Smooth muscle cell (in vitro differentiated cells): ENCODE results near the gene PHAF1. TPM values are rescaled to one million over a fixed set of nuclear protein-coding genes. Genes with fewer than 3 reads are reported as not detected.
A peak's percentile ranks its signal among the peaks of the same experiment; 100 is the strongest.

Experiments
- DNase-seq: peaks from one replicate; lab custom pipeline; 2025; ENCODE audit not compliant: unreplicated experiment; lab: John Stamatoyannopoulos, UW
- H2AFZ ChIP-seq: fragments of 200-600 bp; sonication (generic); 2 replicates; pipeline ENCODE4 v1.6.0; 2016; ENCODE audit warnings: antibody characterized with exemption, low read depth, mild to moderate bottlenecking
- H3F3A ChIP-seq: fragments of 200-600 bp; sonication (generic); 2 replicates; pipeline ENCODE4 v1.6.0; 2017; ENCODE audit warnings: antibody characterized with exemption, low read depth
- H3K27ac ChIP-seq: fragments of 200-600 bp; sonication (generic); 2 replicates; pipeline ENCODE4 v1.5.1; 2016; ENCODE audit warnings: low read depth, mild to moderate bottlenecking
- H3K27me3 ChIP-seq: fragments of 200-600 bp; sonication (generic); 2 replicates; pipeline ENCODE4 v1.6.1; 2016; ENCODE audit warnings: low read depth, mild to moderate bottlenecking
- H3K36me3 ChIP-seq: fragments of 200-600 bp; sonication (generic); 2 replicates; pipeline ENCODE4 v1.5.1; 2016; ENCODE audit warnings: low read depth
- H3K4me1 ChIP-seq: fragments of 200-600 bp; sonication (generic); 2 replicates; pipeline ENCODE4 v1.5.1; 2016; ENCODE audit warnings: low read depth
- H3K4me2 ChIP-seq: fragments of 200-600 bp; sonication (generic); 2 replicates; pipeline ENCODE4 v1.6.0; 2016; ENCODE audit warnings: mild to moderate bottlenecking
- H3K4me3 ChIP-seq: fragments of 200-600 bp; sonication (generic); 2 replicates; pipeline ENCODE4 v1.5.1; 2016; ENCODE audit warnings: mild to moderate bottlenecking
- H3K79me2 ChIP-seq: fragments of 200-600 bp; sonication (generic); 2 replicates; pipeline ENCODE4 v1.6.0; 2016; ENCODE audit warnings: low read depth, mild to moderate bottlenecking
- H3K9ac ChIP-seq: fragments of 200-600 bp; sonication (generic); 2 replicates; pipeline ENCODE4 v1.6.0; 2016; ENCODE audit warnings: low read depth
- H3K9me3 ChIP-seq: fragments of 200-600 bp; sonication (generic); replicated peaks from 2 replicates; pipeline ENCODE4 v1.5.1; 2016; ENCODE audit warnings: low read depth
- H4K20me1 ChIP-seq: fragments of 200-600 bp; sonication (generic); 2 replicates; pipeline ENCODE4 v1.6.0; 2016; ENCODE audit warnings: low read depth
- WGBS: methylation state at CpG from one replicate; pipeline ENCODE4 v1.1.7; 2016; ENCODE audit warnings: low lambda C conversion rate; 5-methylcytosine and 5-hydroxymethylcytosine counted together
- polyA plus RNA-seq: library from polyadenylated mRNA; unstranded; fragments of >200 nt; fragmentation: Nextera tagmentation; extraction: Ambion mirVana; gene quantifications from 2 replicates; pipeline ENCODE4 v1.2.1, GENCODE V29; 2016
- total RNA-seq: library from RNA; depleted of rRNA; stranded (reverse); fragments of >200 nt; gene quantifications from 2 replicates; pipeline ENCODE4 v1.2.3, GENCODE V29; 2014
- TF ChIP-seq, protein P1 (sequence below): fragments of 200-600 bp; sonication (generic); IDR thresholded peaks from 2 replicates; pipeline ENCODE4 v1.5.1; 2017; ENCODE audit warnings: borderline replicate concordance, mild to moderate bottlenecking, antibody characterized with exemption; ENCODE audit not compliant: insufficient read depth, poor library complexity, severe bottlenecking

Gene PHAF1
- 15.5 and 30.2 TPM in 2 replicates for total RNA-seq
- 15.5 and 24.5 TPM in 2 replicates for polyA plus RNA-seq

DNA sequence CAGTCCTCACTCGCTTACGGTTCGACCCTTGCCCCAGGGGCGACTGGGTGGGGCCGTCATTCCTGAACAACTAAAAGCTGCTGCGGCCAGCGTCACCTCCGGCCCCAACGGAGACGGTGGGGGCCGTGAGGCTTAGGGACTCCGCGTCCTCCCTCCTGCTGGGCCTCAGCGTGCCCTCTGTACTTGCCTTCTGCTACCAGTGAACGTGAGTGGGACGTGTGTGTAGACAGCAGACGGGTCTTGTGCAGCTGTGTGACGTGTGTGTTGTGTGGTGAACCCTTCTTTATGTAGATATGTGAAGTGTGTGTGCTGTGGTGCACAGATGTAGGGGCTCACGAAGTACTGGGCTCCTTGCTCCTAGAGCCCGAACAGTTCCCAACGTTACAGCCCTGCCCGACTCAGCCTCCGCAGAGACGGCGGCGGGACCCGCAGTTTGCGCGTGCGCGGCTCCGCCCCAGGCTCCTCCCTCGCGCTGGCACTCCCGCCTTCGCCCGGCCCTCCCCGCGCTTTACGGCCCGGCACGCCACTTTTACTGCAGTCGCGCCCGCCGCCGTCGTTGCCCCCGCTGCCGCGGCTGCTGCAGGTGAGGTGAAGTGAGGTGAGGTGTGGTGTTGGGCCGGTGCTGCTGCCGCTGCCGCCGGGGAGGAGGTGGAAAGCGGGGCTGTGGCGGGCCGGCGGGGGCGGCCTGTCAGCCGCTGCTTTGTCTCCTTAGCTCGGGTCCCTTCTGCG lies at the start of gene PHAF1:
PHAF1 (plus strand) TSS at position 535 of the 729 bp plus-strand sequence. CDS start 235 bp downstream, outside the sequence.
- peak within 1 kb of the TSS; percentile 93 for H3K4me2 ChIP-seq
- no peaks in the 10 kb centered on the region for H3K36me3 ChIP-seq
- H3K27ac ChIP-seq, result peak within 1 kb of the TSS; percentile 63
- peaks cover 3% of the 10 kb centered on the region for H3F3A ChIP-seq
- no peaks in the 10 kb centered on the region for H4K20me1 ChIP-seq
- no peaks in the 10 kb centered on the region for H3K27me3 ChIP-seq
- peaks cover 39% of the 10 kb centered on the region for H3K79me2 ChIP-seq
- 1% methylated on average over 60 of the region's 63 CpGs for WGBS
- TF ChIP-seq, protein P1, sequence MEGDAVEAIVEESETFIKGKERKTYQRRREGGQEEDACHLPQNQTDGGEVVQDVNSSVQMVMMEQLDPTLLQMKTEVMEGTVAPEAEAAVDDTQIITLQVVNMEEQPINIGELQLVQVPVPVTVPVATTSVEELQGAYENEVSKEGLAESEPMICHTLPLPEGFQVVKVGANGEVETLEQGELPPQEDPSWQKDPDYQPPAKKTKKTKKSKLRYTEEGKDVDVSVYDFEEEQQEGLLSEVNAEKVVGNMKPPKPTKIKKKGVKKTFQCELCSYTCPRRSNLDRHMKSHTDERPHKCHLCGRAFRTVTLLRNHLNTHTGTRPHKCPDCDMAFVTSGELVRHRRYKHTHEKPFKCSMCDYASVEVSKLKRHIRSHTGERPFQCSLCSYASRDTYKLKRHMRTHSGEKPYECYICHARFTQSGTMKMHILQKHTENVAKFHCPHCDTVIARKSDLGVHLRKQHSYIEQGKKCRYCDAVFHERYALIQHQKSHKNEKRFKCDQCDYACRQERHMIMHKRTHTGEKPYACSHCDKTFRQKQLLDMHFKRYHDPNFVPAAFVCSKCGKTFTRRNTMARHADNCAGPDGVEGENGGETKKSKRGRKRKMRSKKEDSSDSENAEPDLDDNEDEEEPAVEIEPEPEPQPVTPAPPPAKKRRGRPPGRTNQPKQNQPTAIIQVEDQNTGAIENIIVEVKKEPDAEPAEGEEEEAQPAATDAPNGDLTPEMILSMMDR, result no peak
- peaks cover 14% of the 10 kb centered on the region for H3K4me1 ChIP-seq
- H3K9me3 ChIP-seq, result no peaks in the 10 kb centered on the region
- H3K9ac ChIP-seq, result peak within 1 kb of the TSS; percentile 72
- peak within 1 kb of the TSS; percentile 68 for H2AFZ ChIP-seq
- H3K4me3 ChIP-seq, result peak within 1 kb of the TSS; percentile 81
- DNase-seq, result peak; percentile 80

DNA sequence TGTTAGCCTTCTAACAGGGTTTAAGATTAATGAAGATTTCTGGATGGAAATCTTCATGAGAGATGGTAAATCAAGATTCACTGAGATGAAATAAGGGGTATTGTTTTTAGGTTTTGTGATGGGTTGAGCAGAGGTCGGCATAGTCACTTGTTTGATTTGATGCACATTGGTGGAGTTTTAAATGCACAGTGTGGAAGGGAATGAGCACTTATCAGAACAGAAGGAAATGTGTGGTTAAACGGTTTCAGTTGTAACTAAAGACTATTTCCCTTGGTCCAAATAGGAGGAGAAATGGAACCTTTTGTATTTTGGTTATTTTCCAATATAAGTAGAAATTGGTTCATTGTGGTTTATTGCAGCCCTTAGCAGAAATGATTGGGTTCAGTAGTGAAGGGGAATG lies 46.7 kb upstream of the PHAF1 start:
- Histone ChIP-seq H3F3A (peaks cover 3% of the 10 kb centered on the region), H4K20me1 (peaks cover 39% of the 10 kb centered on the region), H3K27me3 (no peaks in the 10 kb centered on the region), H3K27ac (no peak overlapping the region), H2AFZ (no peak overlapping the region), H3K4me3 (no peak overlapping the region), H3K9ac (no peak overlapping the region), H3K4me1 (no peaks in the 10 kb centered on the region), H3K4me2 (no peak overlapping the region), H3K9me3 (no peaks in the 10 kb centered on the region), H3K79me2 (peaks cover 78% of the 10 kb centered on the region), H3K36me3 (peaks cover 2% of the 10 kb centered on the region)
- 100% methylated on average over 2 of the region's 2 CpGs for WGBS
- no peak for DNase-seq
- TF ChIP-seq, protein P1, result no peak

DNA sequence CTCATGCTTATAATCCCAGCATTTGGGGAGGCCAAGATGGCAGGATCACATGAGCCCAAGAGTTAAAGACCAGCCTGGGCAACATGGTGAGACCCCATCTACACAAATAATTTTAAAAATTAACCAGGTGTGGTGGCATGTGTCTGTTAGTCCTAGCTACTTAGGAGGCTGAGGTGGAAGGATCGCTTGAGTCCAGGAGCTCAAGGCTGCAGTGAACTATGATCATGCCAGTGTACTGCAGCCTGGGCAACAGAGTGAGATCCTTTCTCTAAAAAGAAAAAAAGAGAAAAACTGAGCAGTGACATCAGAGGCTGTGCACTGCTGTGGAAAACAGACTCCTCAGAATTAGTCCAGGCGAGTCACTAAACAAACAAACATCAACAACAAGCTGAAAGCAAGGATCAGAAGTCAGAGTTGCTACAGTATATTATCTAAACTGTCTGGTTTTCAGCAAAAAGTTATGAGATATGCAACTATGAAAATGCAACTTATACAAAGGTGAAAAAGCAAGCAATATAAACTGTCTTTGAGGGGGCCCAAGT lies 41.5 kb upstream of the PHAF1 start:
- H3K79me2 ChIP-seq, result peaks cover 31% of the 10 kb centered on the region
- no peak for DNase-seq
- no peak overlapping the region for H3K9ac ChIP-seq

More for the DNA sequence above, 41.5 kb upstream of the PHAF1 start:
- Histone ChIP-seq H3K4me3 (no peak overlapping the region), H3K27ac (peak overlapping the region; percentile 34), H3K36me3 (peaks cover 7% of the 10 kb centered on the region), H2AFZ (no peak overlapping the region), H3K9me3 (no peaks in the 10 kb centered on the region), H3F3A (no peaks in the 10 kb centered on the region), H3K4me1 (no peaks in the 10 kb centered on the region), H4K20me1 (peaks cover 20% of the 10 kb centered on the region), H3K4me2 (no peak overlapping the region), H3K27me3 (no peaks in the 10 kb centered on the region)
- WGBS, result 79% methylated on average over 2 of the region's 2 CpGs
- TF ChIP-seq, protein P1, result no peak
